GM12874 (cell line): Measurements from ENCODE around the gene C1orf50.

Experiments used
- CTCF ChIP-seq: IDR thresholded peaks from 2 replicates; pipeline ENCODE4 v1.5.1; 2011; ENCODE audit warnings: low read depth, mild to moderate bottlenecking, control low read depth, low read length, moderate library complexity; ENCODE audit not compliant: insufficient read depth

The C1orf50 gene

GRCh38 chr1:42742617-42743316, 24.3 kb upstream of the C1orf50 start:
- TF ChIP-seq CTCF, result no peak

GRCh38 chr1:42743317-42744147, 23.5 kb upstream of the C1orf50 start:
- no peak for TF ChIP-seq CTCF

DNA sequence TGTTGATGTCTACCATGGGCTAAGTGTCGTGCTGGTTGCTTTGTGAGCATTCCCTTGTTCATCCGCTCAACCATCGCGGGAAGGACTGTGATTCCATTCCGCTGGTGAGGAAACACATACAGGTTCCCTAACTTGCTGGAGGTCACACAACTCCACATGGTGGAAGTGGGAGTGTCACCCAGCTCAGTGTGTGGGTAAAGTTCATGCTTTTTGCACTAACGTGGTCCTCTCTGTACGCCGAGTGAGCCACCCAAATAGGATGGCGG, 23.0 kb upstream of the C1orf50 start:
- no peak for TF ChIP-seq CTCF

DNA sequence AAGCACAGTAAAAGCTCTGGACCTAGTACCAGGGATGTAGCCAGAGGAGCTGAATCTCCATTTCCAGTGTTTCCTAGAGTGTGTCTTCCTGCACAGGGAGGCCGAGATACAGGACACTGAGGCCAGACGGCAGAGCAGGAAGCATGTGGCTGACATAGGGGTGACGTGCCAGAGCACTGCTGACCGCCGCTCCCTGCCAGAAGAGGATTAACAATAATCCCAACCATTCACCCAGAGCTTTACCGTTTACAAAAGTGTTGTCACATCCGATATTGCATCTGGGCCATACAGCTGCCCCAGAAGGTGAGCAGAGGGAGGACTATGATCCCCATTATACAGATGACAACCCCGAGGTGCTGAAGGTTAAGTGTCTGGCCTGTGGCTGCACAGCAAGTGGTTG, 21.2 kb upstream of the C1orf50 start:
- no peak for TF ChIP-seq CTCF

GRCh38 chr1:42746436-42747105, 20.5 kb upstream of the C1orf50 start:
- no peak for TF ChIP-seq CTCF

GRCh38 chr1:42747125-42747524, 19.9 kb upstream of the C1orf50 start:
- TF ChIP-seq CTCF, result peak; percentile 78

GRCh38 chr1:42748021-42748420, 19.0 kb upstream of the C1orf50 start:
- TF ChIP-seq CTCF, result no peak
